GM18520 (cell line): ENCODE data around the gene ABHD2.
"Not testable (repeated sequence)": the region's sequence is repeated elsewhere in the genome, so short reads cannot be mapped to it uniquely, and the experiment has no call there.

ENCODE experiments used
- ATAC-seq: cut with Tn5 transposase; IDR thresholded peaks from one replicate; pipeline ENCODE4 v1.9.1; 2021; ENCODE audit not compliant: unreplicated experiment

ABHD2 gene

DNA sequence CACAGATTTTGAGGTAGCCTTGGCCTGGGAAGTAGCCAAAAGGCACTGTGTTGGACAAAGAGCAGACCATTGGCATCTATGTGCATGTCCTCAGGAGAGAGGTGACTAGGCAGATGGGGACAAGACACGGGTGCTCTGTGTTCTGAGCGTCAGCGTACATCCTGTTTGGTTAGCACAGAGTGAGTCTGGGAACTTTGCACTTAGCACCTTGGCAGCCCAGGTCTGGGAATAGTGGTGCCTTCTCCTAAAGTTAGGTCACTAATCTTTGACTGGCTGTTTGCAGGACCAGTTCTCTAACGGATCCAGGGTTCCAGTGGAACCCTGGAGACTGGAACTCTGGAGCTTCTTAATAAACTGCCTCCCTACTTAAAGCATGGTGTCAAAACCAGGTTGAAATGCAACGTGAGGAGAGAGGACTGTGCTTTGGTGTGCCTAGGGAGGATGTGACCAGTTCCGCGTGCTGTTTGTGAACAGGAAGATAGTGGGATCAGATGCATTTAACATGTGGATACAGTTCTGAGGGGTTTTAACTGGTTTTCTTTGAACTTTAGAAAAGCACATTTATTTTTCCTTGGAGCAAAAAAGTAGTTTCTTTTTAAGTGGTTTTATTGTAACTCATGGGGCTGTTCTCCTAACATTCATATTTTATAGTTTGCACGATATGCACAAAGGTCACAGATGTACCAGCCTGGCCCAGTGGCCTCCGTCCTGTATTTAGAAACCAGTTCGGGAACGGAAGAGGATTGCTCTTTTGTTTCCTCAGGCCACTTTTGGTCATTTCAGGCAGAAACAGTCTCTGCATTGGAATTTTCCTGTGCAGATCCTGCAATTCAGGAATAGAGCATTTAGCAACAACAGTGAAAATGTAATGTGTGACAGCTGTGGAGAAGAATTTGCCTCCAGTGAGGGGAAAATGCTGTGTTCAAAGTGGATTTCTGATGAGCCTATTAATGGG lies 48.8 kb downstream of the ABHD2 start:
- ATAC-seq, result no peak

DNA sequence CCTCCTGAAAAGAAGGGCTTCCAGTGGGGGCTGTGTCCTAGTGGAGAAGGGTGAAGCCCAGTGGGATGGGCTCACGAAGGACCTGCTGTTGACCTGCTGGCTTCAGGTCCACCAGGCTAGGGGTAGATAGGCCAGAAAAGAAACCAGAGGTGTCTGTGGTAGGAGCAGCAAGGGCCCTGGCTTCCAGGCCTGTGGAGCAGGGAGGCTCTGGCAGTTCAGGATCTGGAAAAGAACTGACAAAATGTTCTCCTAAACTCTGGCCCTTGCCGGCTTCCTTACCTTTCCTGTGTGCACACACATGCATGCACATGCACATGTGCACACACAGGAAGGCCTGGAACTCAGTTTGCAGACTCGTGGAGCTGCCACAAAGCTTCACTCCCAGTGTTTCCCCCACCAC lies 49.7 kb downstream of the ABHD2 start:
- ATAC-seq, result no peak

DNA sequence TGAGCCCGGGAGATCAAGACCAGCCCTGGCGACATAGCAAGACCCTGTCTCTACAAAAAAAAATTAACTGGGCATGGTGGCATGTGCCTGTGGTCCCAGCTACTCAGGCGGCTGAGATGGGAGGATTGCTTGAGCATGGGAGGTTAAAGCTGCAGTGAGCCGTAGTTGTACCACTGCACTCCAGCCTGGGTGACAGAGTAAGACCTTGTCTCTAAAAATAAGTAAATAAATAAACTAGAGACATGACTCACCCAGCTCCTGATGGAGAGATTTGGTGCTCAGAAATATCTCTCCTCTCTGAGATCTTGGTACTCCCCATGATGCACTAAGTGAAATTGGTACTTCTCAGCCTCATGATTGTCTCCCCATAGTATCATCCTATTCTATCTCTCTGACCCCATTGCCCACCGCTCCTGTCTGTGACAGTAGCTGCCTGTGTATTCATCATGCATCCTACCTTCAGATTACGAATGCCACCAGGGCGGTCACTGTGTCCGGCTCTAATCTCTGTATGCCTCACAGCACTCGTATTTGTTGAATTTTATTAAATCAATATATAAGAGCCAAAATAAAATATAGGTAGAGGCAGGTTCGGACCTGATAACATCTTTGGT lies 50.9 kb downstream of the ABHD2 start:
- ATAC-seq, result no peak

DNA sequence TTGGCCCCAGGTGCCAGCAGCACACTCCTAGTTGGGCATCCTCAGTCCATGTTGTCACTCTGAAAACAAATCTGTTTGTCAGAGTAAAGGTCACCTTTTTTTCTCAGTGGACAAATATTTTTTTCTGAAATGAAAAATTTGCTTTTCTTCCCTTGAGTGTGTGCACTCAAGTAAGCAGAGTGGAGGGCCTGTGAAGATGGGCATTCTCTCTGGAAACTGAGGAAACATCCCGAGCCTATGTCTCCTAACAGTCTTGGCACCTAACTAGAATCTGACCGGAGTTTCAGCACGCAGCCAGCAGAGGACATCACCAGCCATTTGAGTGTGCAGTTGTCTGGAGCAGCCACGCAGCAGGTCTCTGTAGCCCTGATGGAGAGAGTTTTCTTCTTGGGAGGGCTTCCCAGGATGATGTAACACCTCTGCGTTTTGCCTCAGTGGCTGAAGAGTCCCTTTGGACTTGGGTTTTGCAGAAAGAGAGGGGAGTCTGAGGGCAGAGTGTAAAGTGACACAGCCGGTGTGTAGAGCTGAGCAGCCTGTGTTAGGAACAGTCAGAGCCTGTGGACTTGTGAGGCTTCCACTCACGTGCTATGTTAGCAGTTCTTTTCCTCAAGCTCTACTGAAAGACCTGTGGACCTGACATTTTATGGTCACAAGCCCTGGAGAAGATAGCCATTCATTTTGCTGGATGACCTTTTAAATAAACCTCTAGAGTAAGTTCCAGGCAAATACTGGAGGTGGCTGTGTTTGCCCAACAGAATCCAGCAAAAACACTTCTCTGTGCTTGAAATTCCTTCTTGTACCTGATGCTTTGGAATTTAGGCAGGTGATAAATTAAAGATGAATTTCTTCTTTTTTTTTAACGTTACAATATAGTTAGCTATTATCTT lies 51.6 kb downstream of the ABHD2 start:
- ATAC-seq, result no peak

DNA sequence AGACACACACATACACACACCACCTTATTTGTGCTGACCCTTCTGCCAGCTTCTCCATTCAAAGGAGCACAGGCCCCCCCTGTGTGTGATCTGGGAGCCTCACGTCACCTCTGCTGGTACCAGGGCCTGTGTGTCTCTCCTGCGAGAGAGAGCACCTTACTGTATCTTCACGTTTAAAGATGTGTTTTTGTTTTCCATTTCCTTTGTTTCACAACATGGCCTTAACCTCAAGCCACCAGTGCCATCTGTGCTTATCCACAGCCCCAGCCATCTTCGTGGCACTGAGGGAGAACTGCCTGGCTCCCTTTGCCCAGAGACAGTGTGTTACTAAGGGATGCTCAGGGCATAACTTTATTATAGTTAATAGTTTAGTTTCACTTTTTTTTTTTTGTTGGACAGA lies 52.3 kb downstream of the ABHD2 start:
- no peak for ATAC-seq

DNA sequence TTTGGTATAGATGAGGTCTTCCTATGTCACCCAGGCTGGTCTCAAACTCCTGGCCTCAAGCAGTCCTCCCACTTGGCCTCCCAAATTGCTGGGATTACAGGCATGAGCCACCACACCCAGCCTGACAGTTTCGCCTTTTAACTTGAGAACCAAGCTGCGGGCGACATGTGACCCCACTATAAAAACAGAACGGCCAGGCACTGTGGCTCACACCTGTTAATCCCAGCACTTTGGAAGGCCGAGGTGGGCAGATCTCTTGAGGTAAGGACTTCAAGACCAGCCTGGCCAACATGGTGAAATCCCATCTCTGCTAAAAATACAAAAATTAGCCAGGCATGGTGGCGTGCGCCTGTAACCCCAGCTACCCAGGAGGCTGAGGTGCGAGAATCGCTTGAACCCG lies 52.9 kb downstream of the ABHD2 start:
- not testable (repeated sequence) for ATAC-seq

DNA sequence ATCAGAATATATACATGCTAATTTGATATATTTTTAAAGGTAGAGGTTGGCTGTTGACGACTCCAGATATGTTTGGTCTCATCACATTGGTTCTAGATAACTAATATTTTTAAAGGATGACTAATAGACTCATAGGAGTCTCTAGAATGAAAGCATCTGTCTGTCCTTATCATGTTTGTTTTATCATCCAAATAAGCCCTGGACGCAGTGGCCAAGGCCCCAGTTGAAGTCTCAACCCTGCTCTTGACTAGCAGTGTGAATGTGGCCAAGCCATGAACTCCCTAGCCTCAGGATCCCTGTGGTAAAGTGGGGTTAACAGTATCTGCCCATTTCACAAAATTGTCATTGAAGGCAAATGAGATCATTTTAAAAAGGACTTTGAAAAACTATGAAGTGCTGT lies 53.6 kb downstream of the ABHD2 start:
- no peak for ATAC-seq

DNA sequence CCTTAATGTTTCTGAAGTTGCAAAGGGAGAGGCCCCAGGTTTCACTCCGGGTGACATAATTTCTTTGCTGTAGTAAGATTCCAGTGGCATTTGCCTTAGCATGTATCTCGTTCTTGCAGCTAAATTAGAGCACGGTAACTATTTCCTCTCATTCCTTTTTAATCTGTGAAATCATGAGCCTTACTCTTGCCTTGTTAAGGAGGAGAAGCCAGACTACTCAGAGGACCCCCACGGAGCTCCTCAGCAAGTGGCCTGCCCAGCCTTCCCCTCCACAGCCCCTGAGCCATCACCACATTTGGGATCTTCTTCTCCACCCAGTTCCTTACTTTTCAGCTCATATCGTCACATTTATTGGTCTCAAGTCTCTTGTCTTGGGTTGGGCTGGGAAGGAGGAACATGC lies 54.2 kb downstream of the ABHD2 start:
- no peak for ATAC-seq

DNA sequence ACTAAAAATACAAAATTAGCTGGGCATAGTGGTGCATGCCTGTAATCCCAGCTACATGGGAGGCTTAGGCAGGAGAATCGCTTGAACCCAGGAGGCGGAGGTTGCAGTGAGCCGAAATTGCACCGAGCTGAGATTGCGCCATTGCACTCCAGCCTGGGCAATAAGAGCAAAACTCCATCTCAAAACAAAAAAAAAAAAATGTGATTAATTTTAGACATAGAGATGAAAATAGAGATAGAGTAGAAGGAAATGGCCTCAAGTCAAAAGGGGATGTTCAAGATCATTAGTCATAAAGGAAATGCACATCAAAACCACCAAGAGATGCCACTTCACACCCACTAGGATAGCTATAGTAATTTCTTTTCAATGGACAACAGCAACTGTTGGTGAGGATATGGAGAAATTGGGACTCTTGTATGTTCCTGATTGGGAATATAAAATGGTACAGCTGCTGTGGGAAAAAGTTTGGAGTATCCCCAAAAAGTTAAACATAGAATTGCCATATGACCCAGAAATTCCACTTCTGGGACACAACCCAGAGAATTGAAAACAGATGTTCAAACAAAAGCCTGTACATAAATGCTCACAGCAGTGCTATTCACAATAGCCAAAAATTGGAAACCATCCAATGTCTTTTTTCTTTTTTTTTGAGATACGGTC lies 55.4 kb downstream of the ABHD2 start:
- ATAC-seq, result no peak

DNA sequence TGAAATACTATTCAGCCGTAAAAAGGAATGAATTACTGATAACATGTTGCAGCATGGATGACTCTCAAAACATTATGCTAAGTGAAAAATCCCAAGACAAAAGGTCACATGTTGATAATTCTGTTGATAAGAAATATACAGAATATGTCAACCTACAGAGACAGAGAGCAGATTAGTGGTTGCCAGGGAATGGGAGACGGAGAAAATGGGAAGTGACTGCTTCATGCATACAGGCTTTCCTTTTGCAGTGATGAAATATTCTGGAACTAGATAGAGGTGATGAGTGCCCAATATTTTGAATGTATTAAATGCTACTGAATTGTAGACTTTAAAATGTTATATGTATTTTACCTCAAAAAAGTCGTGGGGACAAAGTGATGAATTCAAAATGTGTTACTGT lies 56.2 kb downstream of the ABHD2 start:
- ATAC-seq, result no peak

DNA sequence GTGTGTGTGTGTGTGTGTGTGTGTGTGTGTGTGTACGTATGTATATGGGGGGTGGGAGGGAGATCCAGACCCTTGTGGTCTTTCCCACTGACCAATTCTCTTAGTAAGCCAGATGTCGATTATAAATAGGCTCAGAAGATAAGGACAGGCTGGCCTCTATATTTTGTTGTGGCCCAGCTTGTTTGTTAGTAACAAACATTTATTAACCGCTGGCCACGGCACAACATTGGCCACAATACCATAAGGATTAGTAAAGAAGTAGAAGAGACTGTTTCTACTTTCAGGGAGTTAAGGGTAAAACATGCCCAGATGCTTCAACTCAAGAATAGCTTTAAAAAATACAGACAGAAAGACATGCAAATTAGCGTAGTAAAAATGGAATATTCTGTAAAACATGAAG lies 58.1 kb downstream of the ABHD2 start:
- ATAC-seq, result no peak

DNA sequence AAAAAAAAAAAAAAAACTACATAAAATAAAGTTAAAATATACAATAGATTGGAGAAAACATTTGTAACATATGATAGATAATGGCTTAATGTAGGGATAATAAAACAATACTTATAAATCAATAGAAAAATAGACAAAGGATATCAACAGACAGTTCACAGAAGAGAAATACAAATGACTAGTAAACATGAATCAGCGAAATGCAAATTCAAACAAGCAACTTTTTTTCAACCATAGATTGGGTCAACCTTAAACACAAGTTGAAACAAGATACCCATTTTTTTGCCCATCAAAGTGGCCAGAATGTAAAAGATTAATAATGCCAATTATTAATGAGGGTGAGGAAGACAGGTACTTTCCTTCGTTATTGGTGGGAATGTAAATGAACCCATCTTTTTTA lies 59.9 kb downstream of the ABHD2 start:
- no peak for ATAC-seq

DNA sequence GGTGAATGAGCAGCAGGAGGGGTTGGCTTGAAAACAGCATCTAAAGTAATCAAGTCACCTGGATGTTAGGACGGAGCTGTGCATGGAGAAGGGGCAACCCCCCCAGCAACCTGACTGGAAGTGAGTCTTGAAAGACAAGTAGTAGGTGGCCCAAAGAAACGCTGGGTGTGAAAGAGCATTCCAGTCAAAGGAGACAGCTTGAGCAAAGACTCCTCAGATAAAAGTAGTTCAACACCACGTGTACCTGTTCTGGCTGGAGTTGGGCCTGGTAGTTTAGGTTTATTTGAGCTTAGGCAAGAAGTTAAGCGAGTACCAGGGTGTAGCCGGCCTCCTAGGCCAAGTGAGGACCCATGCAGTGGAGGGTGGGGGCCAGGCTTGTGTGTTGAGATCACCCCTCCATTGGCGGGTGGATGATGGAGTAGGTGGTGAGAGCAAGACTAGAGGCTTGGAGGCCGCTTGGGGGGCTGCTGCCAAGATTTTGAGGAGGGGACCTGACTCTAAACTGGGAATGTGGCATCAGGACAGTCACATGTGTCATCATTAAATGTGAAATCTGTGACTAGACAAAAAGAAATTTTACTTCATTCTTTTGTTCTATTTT lies 61.3 kb downstream of the ABHD2 start:
- no peak for ATAC-seq

DNA sequence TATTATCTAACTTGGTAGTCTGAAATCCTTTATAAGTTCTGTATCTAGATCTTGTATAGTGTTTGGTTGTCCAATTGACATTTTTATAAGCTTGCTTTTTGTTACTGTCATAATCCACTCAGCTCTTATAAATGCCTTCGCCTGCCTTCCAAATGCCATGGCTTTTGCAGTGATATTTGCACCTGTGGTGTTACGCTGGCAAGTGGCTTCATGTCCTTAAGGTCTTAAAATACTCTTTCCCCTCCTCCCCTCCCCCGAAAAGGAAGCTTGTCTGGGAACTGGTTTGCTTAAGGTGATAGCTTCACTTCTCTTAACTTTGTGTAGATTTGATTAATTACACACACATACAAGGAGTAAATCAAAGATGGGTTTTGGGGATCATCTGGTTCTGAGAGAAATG lies 62.0 kb downstream of the ABHD2 start:
- no peak for ATAC-seq

DNA sequence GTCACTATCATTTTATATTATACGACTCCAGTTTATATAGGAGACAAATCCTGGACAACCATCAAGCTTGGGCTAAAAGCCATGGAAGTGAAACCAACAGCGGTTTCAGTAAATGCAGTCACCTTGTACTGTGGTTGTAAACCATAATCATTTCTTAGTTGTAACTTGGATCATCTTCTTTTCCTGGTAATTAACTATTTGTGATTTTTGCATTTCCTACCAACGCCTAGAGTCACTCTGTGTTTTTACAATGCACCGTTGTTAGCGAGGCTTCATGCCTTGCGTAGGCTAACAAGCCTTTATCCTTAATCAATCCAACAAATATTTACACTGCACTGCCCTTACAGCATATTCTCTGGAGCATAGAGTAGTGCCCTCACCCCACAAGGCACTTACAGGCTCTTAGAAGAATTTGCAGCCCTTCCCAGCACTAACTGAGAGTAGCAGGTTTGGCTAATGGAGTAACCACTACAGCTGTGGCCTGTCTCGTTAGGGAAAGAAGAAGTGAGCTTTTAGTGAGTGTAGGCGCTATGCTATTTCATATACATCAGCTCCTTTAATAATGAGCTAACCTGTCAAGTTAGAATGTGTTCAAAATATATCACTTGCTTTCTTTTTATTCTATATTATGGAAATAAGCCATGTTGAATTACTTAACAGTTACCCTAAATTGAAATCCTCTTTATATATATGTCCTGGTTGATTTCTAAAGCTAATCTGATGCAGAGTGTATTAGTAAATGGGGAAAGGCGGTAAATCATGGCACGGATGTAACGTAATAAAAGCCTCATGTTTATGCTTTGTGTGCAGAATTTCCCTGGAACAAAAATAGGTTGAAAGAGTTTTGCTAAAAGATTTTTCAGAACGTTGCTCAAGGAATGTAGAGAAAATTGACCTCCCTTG lies 62.8 kb downstream of the ABHD2 start:
- no peak for ATAC-seq

DNA sequence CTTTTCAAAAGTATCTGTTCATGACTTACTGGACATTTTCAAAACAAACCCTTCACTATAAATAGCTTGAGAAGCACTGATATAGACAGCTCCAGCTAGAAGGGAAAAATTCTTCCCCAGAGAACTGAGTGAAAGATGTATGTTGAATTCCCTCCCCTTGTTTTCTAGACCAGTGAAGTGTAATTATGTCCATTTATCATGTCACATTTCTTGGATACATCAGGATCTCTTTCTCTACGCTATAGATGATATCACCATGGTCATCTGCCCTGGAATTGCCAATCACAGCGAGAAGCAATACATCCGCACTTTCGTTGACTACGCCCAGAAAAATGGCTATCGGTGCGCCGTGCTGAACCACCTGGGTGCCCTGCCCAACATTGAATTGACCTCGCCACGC lies 66.9 kb downstream of the ABHD2 start:
- no peak for ATAC-seq

DNA sequence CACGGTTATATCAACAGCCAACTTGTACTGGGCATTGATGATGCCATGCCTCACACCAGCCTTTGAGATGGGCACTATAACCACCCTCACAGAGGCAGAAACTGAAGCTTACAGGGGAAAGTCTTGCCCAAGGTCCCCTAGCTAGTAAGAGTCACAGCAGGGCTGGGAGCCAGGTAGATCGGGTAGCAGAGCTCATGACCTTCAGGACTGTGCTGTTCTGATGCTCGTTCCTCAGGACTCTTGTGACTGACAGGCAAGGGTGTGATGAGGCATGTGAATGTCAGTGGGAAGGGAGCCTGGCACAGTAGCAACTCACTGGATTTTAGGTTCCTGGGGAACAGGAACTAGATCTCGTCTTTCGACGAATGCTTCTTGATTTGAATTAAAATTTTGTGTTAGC lies 67.4 kb downstream of the ABHD2 start:
- no peak for ATAC-seq

DNA sequence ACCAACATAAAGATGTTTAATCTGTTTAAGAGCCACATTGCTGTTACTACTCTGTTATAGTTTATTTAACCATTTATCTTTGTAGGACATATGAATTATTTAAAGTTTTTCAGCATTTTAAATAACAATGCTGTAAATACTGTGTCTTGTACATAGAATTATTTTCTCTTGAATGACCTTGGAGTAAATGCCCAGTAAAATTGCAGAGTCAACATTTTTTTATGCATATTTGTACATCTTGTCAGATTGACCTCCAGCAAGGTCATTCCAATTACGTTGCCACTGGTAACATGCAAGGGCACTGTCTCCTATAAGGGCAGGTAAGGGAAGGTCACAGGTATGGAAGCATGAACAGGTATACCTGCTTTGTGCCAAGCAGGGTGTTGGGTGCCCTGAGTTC lies 68.8 kb downstream of the ABHD2 start:
- no peak for ATAC-seq

DNA sequence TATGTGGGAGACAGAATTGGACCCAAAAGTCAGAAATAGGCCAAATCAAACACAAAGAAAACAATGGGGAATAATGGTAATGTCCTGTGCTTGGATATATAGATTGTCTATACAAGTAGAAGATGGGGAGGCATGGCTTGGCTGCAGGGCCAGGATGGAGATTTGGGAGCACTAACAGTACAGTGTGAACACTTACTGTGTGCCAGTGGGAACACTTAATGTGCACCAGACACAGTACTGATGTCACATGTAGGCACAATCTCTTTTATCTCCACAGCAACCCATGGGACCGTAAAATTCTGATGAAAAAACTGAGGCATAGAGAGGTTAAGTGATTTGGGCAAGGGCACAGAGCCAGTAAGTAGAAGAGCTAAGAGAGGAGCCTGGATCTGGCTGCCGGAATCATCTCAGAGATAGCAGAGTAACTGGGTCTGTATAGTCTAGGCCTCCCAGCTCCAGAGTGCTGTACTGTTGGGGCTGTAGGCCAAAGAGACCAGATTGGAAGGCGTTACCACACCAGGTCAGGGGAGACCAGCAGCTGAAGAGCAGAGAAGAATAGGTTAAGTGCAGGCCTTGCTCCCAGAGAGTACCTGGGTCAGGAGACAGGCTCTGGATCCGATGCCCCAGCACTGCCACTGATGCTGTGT lies 69.8 kb downstream of the ABHD2 start:
- ATAC-seq, result no peak
